Testis (tissue), 3 donors: ENCODE results near the gene EDIL3. TPM values are rescaled to one million over a fixed set of nuclear protein-coding genes. Genes with fewer than 3 reads are reported as not detected.

ENCODE experiments used
- DNase-seq: peaks from one replicate; pipeline ENCODE4 v3.0.0-alpha.2; 2019
- H3K27ac ChIP-seq, 2 donors: fragments of 200-600 bp; sonication (generic); one replicate each; pipeline ENCODE4 v1.5.1; 2019
- H3K27me3 ChIP-seq: fragments of 200-600 bp; sonication (generic); one replicate; pipeline ENCODE4 v1.5.1; 2019
- H3K36me3 ChIP-seq: fragments of 200-600 bp; sonication (generic); one replicate; pipeline ENCODE4 v1.5.1; 2017; ENCODE audit warnings: low read depth; ENCODE audit errors: missing control alignments
- H3K4me1 ChIP-seq: fragments of 200-600 bp; sonication (generic); one replicate; pipeline ENCODE4 v1.5.1; 2019
- H3K4me3 ChIP-seq, 2 donors: fragments of 200-600 bp; sonication (generic); one replicate each; pipeline ENCODE4 v1.5.1; 2017 to 2019
- H3K9me3 ChIP-seq: fragments of 200-600 bp; sonication (generic); one replicate; pipeline ENCODE4 v1.5.1; 2017
- CTCF ChIP-seq, 3 experiments: fragments of 450-650 bp in 2 of 3; fragments of 200-600 bp in 1 of 3; sonication (generic) in 1 of 3; IDR thresholded peaks; one replicate each; pipeline ENCODE4 v1.5.1; 2016 to 2019; ENCODE audit warnings: antibody characterized with exemption in 3 of 3, mild to moderate bottlenecking in 2 of 3, moderate library complexity in 1 of 3
- POLR2A ChIP-seq: fragments of 450-650 bp; IDR thresholded peaks from one replicate; pipeline ENCODE4 v1.6.1; 2017; ENCODE audit warnings: antibody characterized with exemption, mild to moderate bottlenecking, moderate library complexity
- WGBS, 2 donors: methylation state at CpG; one replicate each; pipeline ENCODE4 v1.1.5; 2018; 5-methylcytosine and 5-hydroxymethylcytosine counted together
- intact Hi-C: fragments of 100-400 bp; cut with DNase I; formaldehyde crosslinking; loops from one replicate; pipeline ENCODE4 v1.15.1; 2023; ENCODE audit warnings: low total_unique reads
- polyA plus RNA-seq: library from polyadenylated mRNA; stranded (reverse); fragments of 350-450 nt; fragmentation: Illumina TruSeq; extraction: RNeasy Lipid Tissue Mini Kit (QIAGEN cat#74804); gene quantifications from one replicate; pipeline ENCODE4 v1.2.3, GENCODE V29; 2014; ENCODE audit warnings: low read depth, low replicate concordance; ENCODE audit not compliant: insufficient read depth
- total RNA-seq, 2 donors: library from RNA; depleted of rRNA; stranded (reverse); fragments of >200 nt; gene quantifications; one replicate each; pipeline ENCODE4 v1.2.3, GENCODE V29; 2016

The EDIL3 gene
- total and polyA plus RNA-seq, 3 donors from 2014 or later, result 3.4 to 8.6 (median 3.5) TPM

GRCh38 chr5:84231433-84231832, 153.2 kb downstream of the EDIL3 start:
- WGBS, 2 donors, result 87% methylated on average over 7 of the region's 7 CpGs
- DNase-seq, result no peak
- H3K36me3 ChIP-seq, result no peaks in the 10 kb centered on the region
- no peak overlapping the region for H3K27ac ChIP-seq
- no peaks in the 10 kb centered on the region for H3K27me3 ChIP-seq
- no peaks in the 10 kb centered on the region for H3K4me1 ChIP-seq
- intact Hi-C loops, result no loop called here
- no peaks in the 10 kb centered on the region for H3K9me3 ChIP-seq
- no peak overlapping the region for H3K4me3 ChIP-seq
- no peak for TF ChIP-seq POLR2A
- TF ChIP-seq CTCF (IDR thresholded peaks at IDR 0.05), result no peak

GRCh38 chr5:84229045-84229444, 155.6 kb downstream of the EDIL3 start:
- Histone ChIP-seq H3K27ac (no peak overlapping the region), H3K9me3 (no peaks in the 10 kb centered on the region), H3K4me1 (no peaks in the 10 kb centered on the region), H3K36me3 (no peaks in the 10 kb centered on the region), H3K27me3 (no peaks in the 10 kb centered on the region), H3K4me3 (no peak overlapping the region)
- no peak for DNase-seq
- no peak for TF ChIP-seq POLR2A
- no peak for TF ChIP-seq CTCF (IDR thresholded peaks at IDR 0.05)
- intact Hi-C loops, result no loop called here

GRCh38 chr5:84228266-84228665, 156.4 kb downstream of the EDIL3 start:
- TF ChIP-seq POLR2A (no peak), CTCF (IDR thresholded peaks at IDR 0.05) (no peak)
- Histone ChIP-seq H3K9me3 (no peaks in the 10 kb centered on the region), H3K36me3 (no peaks in the 10 kb centered on the region), H3K27ac (no peak overlapping the region), H3K4me1 (no peaks in the 10 kb centered on the region), H3K27me3 (no peaks in the 10 kb centered on the region), H3K4me3 (no peak overlapping the region)
- intact Hi-C loops, result no loop called here
- no peak for DNase-seq

- DNase-seq, result no peak
Measured at GRCh38 chr5:84227236-84227635, 157.4 kb downstream of the EDIL3 start.

More at GRCh38 chr5:84227236-84227635, 157.4 kb downstream of the EDIL3 start:
- TF ChIP-seq CTCF (IDR thresholded peaks at IDR 0.05) (no peak), POLR2A (no peak)
- Histone ChIP-seq H3K36me3 (no peaks in the 10 kb centered on the region), H3K27ac (no peak overlapping the region), H3K4me1 (no peaks in the 10 kb centered on the region), H3K9me3 (no peaks in the 10 kb centered on the region), H3K27me3 (no peaks in the 10 kb centered on the region), H3K4me3 (no peak overlapping the region)
- intact Hi-C loops, result no loop called here
